Neural cell (in vitro differentiated cells): ENCODE measurements around the gene PIAS1. TPM values are rescaled to one million over a fixed set of nuclear protein-coding genes. Genes with fewer than 3 reads are reported as not detected.

Experiments used
- H2AFZ ChIP-seq: fragments of 200-600, 300-800 bp; sonication (generic), shearing (Covaris generic); 2 replicates; pipeline ENCODE4 v1.6.0; 2014; ENCODE audit warnings: low read depth, mild to moderate bottlenecking, antibody characterized with exemption, low read length, moderate library complexity
- H3F3A ChIP-seq: fragments of 200-600 bp; shearing (Covaris generic); 2 replicates; pipeline ENCODE4 v1.6.1; 2016; ENCODE audit warnings: mild to moderate bottlenecking, moderate library complexity, mixed read lengths, antibody characterized with exemption, low read length; ENCODE audit not compliant: insufficient read depth, poor library complexity, severe bottlenecking
- H3K27ac ChIP-seq: fragments of 200-600, 300-800 bp; sonication (generic), shearing (Covaris generic); 2 replicates; pipeline ENCODE4 v1.5.1; 2014; ENCODE audit warnings: mild to moderate bottlenecking, low read length, moderate library complexity
- H3K27me3 ChIP-seq: fragments of 300-800, 200-600 bp; sonication (generic), shearing (Covaris generic); 2 replicates; pipeline ENCODE4 v1.6.0; 2014; ENCODE audit warnings: mild to moderate bottlenecking, low read depth, low read length, moderate library complexity; ENCODE audit not compliant: insufficient read depth
- H3K36me3 ChIP-seq: fragments of 300-800, 200-600 bp; sonication (generic), shearing (Covaris generic); 2 replicates; pipeline ENCODE4 v1.5.1; 2014; ENCODE audit warnings: mild to moderate bottlenecking, antibody characterized with exemption, low read length, moderate library complexity; ENCODE audit not compliant: insufficient read depth
- H3K4me2 ChIP-seq: fragments of 300-800, 200-600 bp; sonication (generic), shearing (Covaris generic); 2 replicates; pipeline ENCODE4 v1.6.0; 2014; ENCODE audit warnings: mild to moderate bottlenecking, low read length
- H3K4me3 ChIP-seq: fragments of 300-800, 200-600 bp; sonication (generic), shearing (Covaris generic); 2 replicates; pipeline ENCODE4 v1.5.1; 2014; ENCODE audit warnings: mild to moderate bottlenecking, low read length, moderate library complexity
- H3K79me2 ChIP-seq: fragments of 200-600 bp; shearing (Covaris generic); replicated peaks from 2 replicates; pipeline ENCODE4 v1.6.0; 2014; ENCODE audit warnings: mild to moderate bottlenecking, low read length, moderate library complexity; ENCODE audit not compliant: insufficient read depth
- H3K9ac ChIP-seq: fragments of 300-800, 200-600 bp; sonication (generic), shearing (Covaris generic); 2 replicates; pipeline ENCODE4 v1.6.1; 2016; ENCODE audit warnings: mild to moderate bottlenecking, low read length, mixed read lengths
- H3K9me2 ChIP-seq: fragments of 200-600 bp; shearing (Covaris generic); 2 replicates; pipeline ENCODE4 v1.6.1; 2016; ENCODE audit warnings: mild to moderate bottlenecking, low read length, mixed read lengths; ENCODE audit not compliant: insufficient read depth
- H3K9me3 ChIP-seq: fragments of 200-600, 300-800 bp; sonication (generic), shearing (Covaris generic); 2 replicates; pipeline ENCODE4 v1.6.1; 2016; ENCODE audit warnings: mild to moderate bottlenecking, mixed run types, low read length, moderate library complexity, mixed read lengths
- H4K20me1 ChIP-seq: fragments of 200-600 bp; shearing (Covaris generic); 2 replicates; pipeline ENCODE4 v1.6.1; 2016; ENCODE audit warnings: mild to moderate bottlenecking, mixed run types; ENCODE audit not compliant: insufficient read depth
- CTCF ChIP-seq: fragments of 450-650 bp; IDR thresholded peaks from 2 replicates; pipeline ENCODE4 v1.5.1; 2014; ENCODE audit warnings: antibody characterized with exemption, mild to moderate bottlenecking, moderate library complexity; ENCODE audit not compliant: poor library complexity, severe bottlenecking
- EP300 ChIP-seq: fragments of 450-650 bp; conservative IDR thresholded peaks from 2 replicates; pipeline ENCODE4 v1.6.1; 2014; ENCODE audit warnings: antibody characterized with exemption, mild to moderate bottlenecking, moderate library complexity; ENCODE audit not compliant: poor library complexity, severe bottlenecking
- EZH2 ChIP-seq: fragments of 200-600, 300-800 bp; shearing (Covaris generic), sonication (generic); IDR thresholded peaks from 2 replicates; pipeline ENCODE4 v1.6.1; 2014; ENCODE audit warnings: antibody characterized with exemption, low read length, borderline replicate concordance, mild to moderate bottlenecking; ENCODE audit not compliant: insufficient read depth, poor library complexity, severe bottlenecking
- MXI1 ChIP-seq: fragments of 450-650 bp; conservative IDR thresholded peaks from 2 replicates; pipeline ENCODE4 v1.6.1; 2014; ENCODE audit warnings: antibody characterized with exemption, mild to moderate bottlenecking; ENCODE audit not compliant: poor library complexity, severe bottlenecking
- POLR2AphosphoS5 ChIP-seq: IDR thresholded peaks from 2 replicates; pipeline ENCODE4 v1.6.1; 2012
- RAD21 ChIP-seq: fragments of 450-650 bp; conservative IDR thresholded peaks from 2 replicates; pipeline ENCODE4 v1.6.1; 2014; ENCODE audit warnings: antibody characterized with exemption, mild to moderate bottlenecking, moderate library complexity
- SMC3 ChIP-seq: fragments of 450-650 bp; conservative IDR thresholded peaks from 2 replicates; pipeline ENCODE4 v1.6.1; 2014; ENCODE audit warnings: antibody characterized with exemption, mild to moderate bottlenecking, moderate library complexity; ENCODE audit not compliant: poor library complexity
- TAF1 ChIP-seq: IDR thresholded peaks from 2 replicates; pipeline ENCODE4 v1.6.1; 2012; ENCODE audit warnings: low read depth
- polyA plus RNA-seq: library from polyadenylated mRNA; depleted of rRNA; stranded (reverse); fragments of >200 nt; gene quantifications from 2 replicates; pipeline ENCODE4 v1.2.3, GENCODE V29; 2014
- TF ChIP-seq, protein P1 (sequence below): IDR thresholded peaks from 2 replicates; pipeline ENCODE4 v1.6.1; 2012; ENCODE audit warnings: borderline replicate concordance

The PIAS1 gene
- polyA plus RNA-seq, 1 donor from 2014 or later = 14.3 TPM

GRCh38 chr15:68012911-68013310 is 41.2 kb upstream of the PIAS1 start:
- H3F3A ChIP-seq = no peaks in the 10 kb centered on the region
- H3K9me3 ChIP-seq = no peaks in the 10 kb centered on the region
- TF ChIP-seq MXI1 (no peak), EP300 (no peak), EZH2 (no peak), TAF1 (no peak), SMC3 (no peak), POLR2AphosphoS5 (no peak), RAD21 (no peak), CTCF (no peak)
- TF ChIP-seq, protein P1, sequence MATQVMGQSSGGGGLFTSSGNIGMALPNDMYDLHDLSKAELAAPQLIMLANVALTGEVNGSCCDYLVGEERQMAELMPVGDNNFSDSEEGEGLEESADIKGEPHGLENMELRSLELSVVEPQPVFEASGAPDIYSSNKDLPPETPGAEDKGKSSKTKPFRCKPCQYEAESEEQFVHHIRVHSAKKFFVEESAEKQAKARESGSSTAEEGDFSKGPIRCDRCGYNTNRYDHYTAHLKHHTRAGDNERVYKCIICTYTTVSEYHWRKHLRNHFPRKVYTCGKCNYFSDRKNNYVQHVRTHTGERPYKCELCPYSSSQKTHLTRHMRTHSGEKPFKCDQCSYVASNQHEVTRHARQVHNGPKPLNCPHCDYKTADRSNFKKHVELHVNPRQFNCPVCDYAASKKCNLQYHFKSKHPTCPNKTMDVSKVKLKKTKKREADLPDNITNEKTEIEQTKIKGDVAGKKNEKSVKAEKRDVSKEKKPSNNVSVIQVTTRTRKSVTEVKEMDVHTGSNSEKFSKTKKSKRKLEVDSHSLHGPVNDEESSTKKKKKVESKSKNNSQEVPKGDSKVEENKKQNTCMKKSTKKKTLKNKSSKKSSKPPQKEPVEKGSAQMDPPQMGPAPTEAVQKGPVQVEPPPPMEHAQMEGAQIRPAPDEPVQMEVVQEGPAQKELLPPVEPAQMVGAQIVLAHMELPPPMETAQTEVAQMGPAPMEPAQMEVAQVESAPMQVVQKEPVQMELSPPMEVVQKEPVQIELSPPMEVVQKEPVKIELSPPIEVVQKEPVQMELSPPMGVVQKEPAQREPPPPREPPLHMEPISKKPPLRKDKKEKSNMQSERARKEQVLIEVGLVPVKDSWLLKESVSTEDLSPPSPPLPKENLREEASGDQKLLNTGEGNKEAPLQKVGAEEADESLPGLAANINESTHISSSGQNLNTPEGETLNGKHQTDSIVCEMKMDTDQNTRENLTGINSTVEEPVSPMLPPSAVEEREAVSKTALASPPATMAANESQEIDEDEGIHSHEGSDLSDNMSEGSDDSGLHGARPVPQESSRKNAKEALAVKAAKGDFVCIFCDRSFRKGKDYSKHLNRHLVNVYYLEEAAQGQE = no peak
- no peak overlapping the region for H3K4me3 ChIP-seq
- H2AFZ ChIP-seq = no peak overlapping the region
- H3K9ac ChIP-seq = no peak overlapping the region
- H4K20me1 ChIP-seq = no peaks in the 10 kb centered on the region
- H3K27ac ChIP-seq = no peak overlapping the region
- no peaks in the 10 kb centered on the region for H3K27me3 ChIP-seq
- no peaks in the 10 kb centered on the region for H3K36me3 ChIP-seq
- no peaks in the 10 kb centered on the region for H3K9me2 ChIP-seq
- H3K79me2 ChIP-seq = no peaks in the 10 kb centered on the region
- H3K4me2 ChIP-seq = no peak overlapping the region

DNA sequence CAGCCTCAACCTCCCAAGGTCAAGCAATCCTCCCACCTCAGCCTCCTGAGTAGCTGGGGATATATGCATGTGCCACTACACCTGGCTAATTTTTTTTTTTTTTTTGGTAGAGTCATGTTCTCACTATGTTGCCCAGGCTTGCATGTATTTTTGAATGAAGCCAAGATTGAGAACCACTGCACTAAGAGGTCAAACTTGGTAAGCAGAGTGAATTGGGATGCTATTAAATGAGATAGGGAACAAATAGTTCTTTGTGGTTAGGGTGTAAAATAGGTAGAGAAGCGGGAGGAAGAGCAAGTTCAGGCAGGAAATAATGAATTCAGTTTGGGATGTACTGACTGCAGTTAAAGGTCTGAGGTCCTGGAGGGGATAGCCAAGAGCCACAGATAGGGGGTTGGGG is 39.9 kb upstream of the PIAS1 start:
- Histone ChIP-seq H3K4me2 (no peak overlapping the region), H3F3A (no peaks in the 10 kb centered on the region), H3K9me3 (no peaks in the 10 kb centered on the region), H3K27me3 (no peaks in the 10 kb centered on the region), H3K4me3 (no peak overlapping the region), H2AFZ (no peak overlapping the region), H3K36me3 (no peaks in the 10 kb centered on the region), H3K27ac (no peak overlapping the region), H3K9ac (no peak overlapping the region), H3K79me2 (no peaks in the 10 kb centered on the region), H3K9me2 (no peaks in the 10 kb centered on the region), H4K20me1 (no peaks in the 10 kb centered on the region)
- TF ChIP-seq TAF1 = no peak
- TF ChIP-seq POLR2AphosphoS5 = no peak

- Histone ChIP-seq H3F3A (no peaks in the 10 kb centered on the region), H3K9ac (no peak overlapping the region), H2AFZ (no peak overlapping the region), H3K9me3 (no peaks in the 10 kb centered on the region), H4K20me1 (no peaks in the 10 kb centered on the region), H3K4me2 (no peak overlapping the region), H3K36me3 (no peaks in the 10 kb centered on the region), H3K9me2 (no peaks in the 10 kb centered on the region), H3K27me3 (no peaks in the 10 kb centered on the region), H3K79me2 (no peaks in the 10 kb centered on the region), H3K4me3 (no peak overlapping the region), H3K27ac (no peak overlapping the region)
- TF ChIP-seq CTCF (no peak), RAD21 (no peak), TAF1 (no peak), EZH2 (no peak), EP300 (no peak), SMC3 (no peak), POLR2AphosphoS5 (no peak), MXI1 (no peak)
- TF ChIP-seq, protein P1 = no peak
Observed at GRCh38 chr15:68015244-68015643, 38.9 kb upstream of the PIAS1 start.
